SK-N-SH treated with all-trans-retinoic acid at 6 μM for 48 hours (cell line): Measurements from ENCODE around the gene DNASE1L1.

ENCODE experiments used
- ARNTL ChIP-seq: fragments of 450-650 bp; formaldehyde crosslinking; IDR thresholded peaks from 2 replicates; pipeline ENCODE4 v1.5.0; 2020; ENCODE audit warnings: low read depth, mild to moderate bottlenecking, moderate library complexity, borderline replicate concordance
- BACH2 ChIP-seq: fragments of 250-450 bp; sonication (Bioruptor Pico); IDR thresholded peaks from 2 replicates; pipeline ENCODE4 v1.9.0; 2021; ENCODE audit warnings: mild to moderate bottlenecking, borderline replicate concordance
- CREB5 ChIP-seq: fragments of 250-450 bp; sonication (Bioruptor Pico); IDR thresholded peaks from 2 replicates; pipeline ENCODE4 v1.5.1; 2020; ENCODE audit warnings: low read depth, mild to moderate bottlenecking, moderate library complexity
- ESRRG ChIP-seq: fragments of 250-450 bp; sonication (Bioruptor Pico); IDR thresholded peaks from 2 replicates; pipeline ENCODE4 v1.6.1; 2021; ENCODE audit warnings: mild to moderate bottlenecking
- GLIS3 ChIP-seq: fragments of 250-450 bp; sonication (Bioruptor Pico); IDR thresholded peaks from 2 replicates; pipeline ENCODE4 v1.5.0; 2020; ENCODE audit warnings: mild to moderate bottlenecking, moderate library complexity
- PPARA ChIP-seq: fragments of 250-450 bp; sonication (Bioruptor Pico); IDR thresholded peaks from 2 replicates; pipeline ENCODE4 v1.5.0; 2020; ENCODE audit warnings: mild to moderate bottlenecking, borderline replicate concordance
- SNAI2 ChIP-seq: fragments of 250-450 bp; sonication (Bioruptor Pico); IDR thresholded peaks from 2 replicates; pipeline ENCODE4 v1.5.0; 2020; ENCODE audit warnings: mild to moderate bottlenecking, moderate library complexity
- TCF4 ChIP-seq: fragments of 250-450 bp; sonication (Bioruptor Pico); IDR thresholded peaks from 2 replicates; pipeline ENCODE4 v1.8.0; 2021; ENCODE audit warnings: mild to moderate bottlenecking, moderate library complexity, borderline replicate concordance
- ZC3H10 ChIP-seq: fragments of 250-450 bp; sonication (Bioruptor Pico); IDR thresholded peaks from 2 replicates; pipeline ENCODE4 v1.5.1; 2021; ENCODE audit warnings: mild to moderate bottlenecking, moderate library complexity
- ZFP3 ChIP-seq: fragments of 250-450 bp; sonication (Bioruptor Pico); IDR thresholded peaks from 2 replicates; pipeline ENCODE4 v1.5.0; 2020; ENCODE audit warnings: mild to moderate bottlenecking, moderate library complexity
- ZNF70 ChIP-seq: fragments of 450-650 bp; formaldehyde crosslinking; IDR thresholded peaks from 2 replicates; pipeline ENCODE4 v1.5.0; 2020; ENCODE audit warnings: mild to moderate bottlenecking, moderate library complexity
- TF ChIP-seq, protein P1 (sequence below): fragments of 250-450 bp; sonication (Bioruptor Pico); IDR thresholded peaks from 2 replicates; pipeline ENCODE4 v1.8.0; 2021; ENCODE audit warnings: low read depth, mild to moderate bottlenecking, moderate library complexity, borderline replicate concordance
- TF ChIP-seq, protein P2 (sequence below): fragments of 250-450 bp; sonication (Bioruptor Pico); IDR thresholded peaks from 2 replicates; pipeline ENCODE4 v1.8.0; 2020; ENCODE audit warnings: mild to moderate bottlenecking, moderate library complexity, borderline replicate concordance

GRCh38 chrX:154354013-154354412 lies 55.0 kb downstream of the DNASE1L1 start:
- TF ChIP-seq, protein P1, sequence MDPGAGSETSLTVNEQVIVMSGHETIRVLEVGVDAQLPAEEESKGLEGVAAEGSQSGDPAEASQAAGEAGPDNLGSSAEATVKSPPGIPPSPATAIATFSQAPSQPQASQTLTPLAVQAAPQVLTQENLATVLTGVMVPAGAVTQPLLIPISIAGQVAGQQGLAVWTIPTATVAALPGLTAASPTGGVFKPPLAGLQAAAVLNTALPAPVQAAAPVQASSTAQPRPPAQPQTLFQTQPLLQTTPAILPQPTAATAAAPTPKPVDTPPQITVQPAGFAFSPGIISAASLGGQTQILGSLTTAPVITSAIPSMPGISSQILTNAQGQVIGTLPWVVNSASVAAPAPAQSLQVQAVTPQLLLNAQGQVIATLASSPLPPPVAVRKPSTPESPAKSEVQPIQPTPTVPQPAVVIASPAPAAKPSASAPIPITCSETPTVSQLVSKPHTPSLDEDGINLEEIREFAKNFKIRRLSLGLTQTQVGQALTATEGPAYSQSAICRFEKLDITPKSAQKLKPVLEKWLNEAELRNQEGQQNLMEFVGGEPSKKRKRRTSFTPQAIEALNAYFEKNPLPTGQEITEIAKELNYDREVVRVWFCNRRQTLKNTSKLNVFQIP (CRISPR knock-in tag) = no peak
- TF ChIP-seq ZNF70 (CRISPR knock-in tag) = no peak
- TF ChIP-seq TCF4 (CRISPR knock-in tag) = no peak
- no peak for TF ChIP-seq GLIS3
- TF ChIP-seq ZFP3 (CRISPR knock-in tag) = no peak
- no peak for TF ChIP-seq PPARA (CRISPR knock-in tag)
- TF ChIP-seq ARNTL (CRISPR knock-in tag) = no peak
- TF ChIP-seq ESRRG (CRISPR knock-in tag) = no peak
- TF ChIP-seq, protein P2, sequence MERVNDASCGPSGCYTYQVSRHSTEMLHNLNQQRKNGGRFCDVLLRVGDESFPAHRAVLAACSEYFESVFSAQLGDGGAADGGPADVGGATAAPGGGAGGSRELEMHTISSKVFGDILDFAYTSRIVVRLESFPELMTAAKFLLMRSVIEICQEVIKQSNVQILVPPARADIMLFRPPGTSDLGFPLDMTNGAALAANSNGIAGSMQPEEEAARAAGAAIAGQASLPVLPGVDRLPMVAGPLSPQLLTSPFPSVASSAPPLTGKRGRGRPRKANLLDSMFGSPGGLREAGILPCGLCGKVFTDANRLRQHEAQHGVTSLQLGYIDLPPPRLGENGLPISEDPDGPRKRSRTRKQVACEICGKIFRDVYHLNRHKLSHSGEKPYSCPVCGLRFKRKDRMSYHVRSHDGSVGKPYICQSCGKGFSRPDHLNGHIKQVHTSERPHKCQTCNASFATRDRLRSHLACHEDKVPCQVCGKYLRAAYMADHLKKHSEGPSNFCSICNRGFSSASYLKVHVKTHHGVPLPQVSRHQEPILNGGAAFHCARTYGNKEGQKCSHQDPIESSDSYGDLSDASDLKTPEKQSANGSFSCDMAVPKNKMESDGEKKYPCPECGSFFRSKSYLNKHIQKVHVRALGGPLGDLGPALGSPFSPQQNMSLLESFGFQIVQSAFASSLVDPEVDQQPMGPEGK = no peak
- TF ChIP-seq SNAI2 (CRISPR knock-in tag) = no peak
- no peak for TF ChIP-seq BACH2 (CRISPR knock-in tag)
- no peak for TF ChIP-seq CREB5 (CRISPR knock-in tag)
- TF ChIP-seq ZC3H10 (CRISPR knock-in tag) = no peak
